Gastroesophageal sphincter (tissue), 4 donors: ENCODE results near the gene CFP. TPM values are rescaled to one million over a fixed set of nuclear protein-coding genes. Genes with fewer than 3 reads are reported as not detected.
A peak's percentile ranks its signal among the peaks of the same experiment; 100 is the strongest.

Experiments used
- ATAC-seq: fragments of 150-250 bp; one replicate; pipeline ENCODE4 v1.9.1; 2016; ENCODE audit warnings: mild to moderate bottlenecking, moderate library complexity
- H3K27ac ChIP-seq, 4 donors: fragments of 200-600 bp; sonication (generic) in 3 of 4; 1 replicate in 3 of 4; 2 replicates in 1 of 4; pipeline ENCODE4 v1.5.1; 2016 to 2019
- H3K27me3 ChIP-seq: fragments of 200-600 bp; sonication (generic); one replicate; pipeline ENCODE4 v1.5.1; 2019
- H3K36me3 ChIP-seq, 2 donors: fragments of 200-600 bp; sonication (generic); one replicate each; pipeline ENCODE4 v1.5.1; 2019; ENCODE audit warnings: control low read depth in 1 of 2
- H3K4me1 ChIP-seq, 3 donors: fragments of 200-600 bp; sonication (generic); 1 replicate in 2 of 3; 2 replicates in 1 of 3; pipeline ENCODE4 v1.5.1; 2016 to 2019; ENCODE audit warnings: control low read depth in 2 of 3
- H3K4me3 ChIP-seq, 2 donors: fragments of 200-600 bp; sonication (generic); one replicate each; pipeline ENCODE4 v1.5.1; 2019; ENCODE audit warnings: mild to moderate bottlenecking in 1 of 2, moderate library complexity in 1 of 2
- H3K9me3 ChIP-seq, 3 donors: fragments of 200-600 bp; sonication (generic); one replicate each; pipeline ENCODE4 v1.5.1; 2017 to 2019; ENCODE audit warnings: control low read depth in 2 of 3
- CTCF ChIP-seq, 4 experiments: fragments of 200-600 bp in 2 of 4; fragments of 450-650 bp in 2 of 4; sonication (generic) in 1 of 4; IDR thresholded peaks; one replicate each; pipeline ENCODE4 v1.5.1; 2017 to 2019; ENCODE audit warnings: antibody characterized with exemption in 4 of 4, mild to moderate bottlenecking in 2 of 4, moderate library complexity in 2 of 4
- EP300 ChIP-seq: sonication (generic); formaldehyde crosslinking; IDR thresholded peaks from one replicate; pipeline ENCODE4 v1.6.1; 2017; ENCODE audit warnings: antibody characterized with exemption, mild to moderate bottlenecking
- POLR2A ChIP-seq, 2 donors: fragments of 450-650 bp; IDR thresholded peaks; one replicate each; pipeline ENCODE4 v1.6.1; 2017; ENCODE audit warnings: antibody characterized with exemption in 2 of 2, mild to moderate bottlenecking in 2 of 2, moderate library complexity in 1 of 2
- POLR2AphosphoS5 ChIP-seq: sonication (generic); formaldehyde crosslinking; IDR thresholded peaks from one replicate; pipeline ENCODE4 v1.6.1; 2017; ENCODE audit warnings: antibody characterized with exemption
- WGBS, 2 donors: methylation state at CpG; one replicate each; pipeline ENCODE4 v1.1.5; 2018; ENCODE audit warnings: low coverage in 1 of 2; 5-methylcytosine and 5-hydroxymethylcytosine counted together
- total RNA-seq, 4 donors: library from RNA; depleted of rRNA; stranded (reverse); fragments of >200 nt; gene quantifications; one replicate each; pipeline ENCODE4 v1.1.0, GENCODE V29; 2016

CFP gene
- total RNA-seq, 4 donors from 2014 or later: 0.78 to 18.4 (median 4.7) TPM

DNA sequence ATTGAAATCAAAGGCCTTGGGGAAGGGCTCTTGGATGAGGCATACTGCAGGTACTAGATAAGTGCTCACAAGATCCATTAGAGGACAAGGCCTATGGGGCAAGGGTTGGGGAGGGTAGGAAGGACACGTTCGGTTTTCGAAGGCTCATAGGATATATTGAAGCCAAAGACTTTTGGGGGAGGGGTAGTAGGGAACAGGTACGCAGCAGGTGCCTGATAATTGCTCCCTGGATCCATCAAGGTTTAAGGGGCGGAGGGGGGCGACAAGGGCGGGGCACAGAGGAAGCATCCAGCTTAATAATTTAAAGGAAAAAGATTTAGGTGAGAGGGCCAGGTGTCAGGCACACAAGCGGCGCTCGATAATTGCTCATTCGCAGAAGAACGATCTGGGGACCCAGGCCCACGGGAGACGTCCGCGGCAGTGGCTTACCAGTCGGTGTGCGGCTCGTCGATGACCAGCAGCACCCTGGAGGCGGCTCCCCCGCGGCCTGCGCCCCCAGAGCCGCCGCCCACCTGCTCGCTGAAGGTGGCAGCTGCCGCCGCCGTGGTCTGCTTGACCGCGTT is 10.7 kb downstream of the CFP start:
- H3K4me1 ChIP-seq: peaks cover 0 to 18% (median 0%) of the 10 kb centered on the region in 3 donors

DNA sequence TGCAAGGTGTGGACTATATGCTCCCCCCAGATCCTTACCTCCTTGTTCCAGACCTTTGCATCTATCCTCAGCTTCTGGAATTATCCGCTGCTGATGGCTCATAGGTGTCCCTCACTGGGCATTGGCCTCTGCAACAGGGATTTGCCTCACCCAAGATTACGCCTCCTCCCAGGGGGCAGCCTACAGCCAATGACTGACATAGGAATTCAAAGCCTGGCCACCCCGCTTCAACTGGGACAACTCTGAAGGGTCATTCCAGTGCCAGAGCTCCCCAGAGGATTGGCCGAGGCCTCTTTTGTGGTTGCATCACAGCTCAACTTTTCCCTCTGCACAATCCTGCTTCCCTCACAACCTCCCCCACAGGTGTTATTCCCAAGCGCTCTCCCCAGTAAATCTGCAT is 15.1 kb downstream of the CFP start:
- H3K36me3 ChIP-seq: no peaks in the 10 kb centered on the region
- peaks cover 6% of the 10 kb centered on the region for H3K27me3 ChIP-seq
- 71 to 100% methylated on average over 1 of the region's 5 CpGs for WGBS, 2 donors
- no peak for TF ChIP-seq EP300
- no peak for TF ChIP-seq POLR2A (IDR thresholded peaks at IDR 0.05)
- TF ChIP-seq CTCF (IDR thresholded peaks at IDR 0.05): no peak
- TF ChIP-seq POLR2AphosphoS5: no peak
- no peak overlapping the region for H3K4me3 ChIP-seq
- H3K27ac ChIP-seq: no peak overlapping the region
- H3K9me3 ChIP-seq: no peaks in the 10 kb centered on the region
- peaks cover 0 to 5% (median 0%) of the 10 kb centered on the region in 3 donors for H3K4me1 ChIP-seq
- no peak for ATAC-seq

More for the DNA sequence above, 10.7 kb downstream of the CFP start:
- TF ChIP-seq EP300 (no peak), CTCF (IDR thresholded peaks at IDR 0.05) (no peak), POLR2AphosphoS5 (no peak), POLR2A (IDR thresholded peaks at IDR 0.05) (no peak)
- WGBS, 2 donors: 49 to 72% methylated on average over 4 to 6 of the region's 32 CpGs
- no peak overlapping the region for H3K27ac ChIP-seq
- H3K36me3 ChIP-seq: no peaks in the 10 kb centered on the region
- no peak for ATAC-seq
- H3K27me3 ChIP-seq: peaks cover 13% of the 10 kb centered on the region
- H3K9me3 ChIP-seq: no peaks in the 10 kb centered on the region
- peak overlapping the region in 1 of 2 donors; percentile 39 for H3K4me3 ChIP-seq

DNA sequence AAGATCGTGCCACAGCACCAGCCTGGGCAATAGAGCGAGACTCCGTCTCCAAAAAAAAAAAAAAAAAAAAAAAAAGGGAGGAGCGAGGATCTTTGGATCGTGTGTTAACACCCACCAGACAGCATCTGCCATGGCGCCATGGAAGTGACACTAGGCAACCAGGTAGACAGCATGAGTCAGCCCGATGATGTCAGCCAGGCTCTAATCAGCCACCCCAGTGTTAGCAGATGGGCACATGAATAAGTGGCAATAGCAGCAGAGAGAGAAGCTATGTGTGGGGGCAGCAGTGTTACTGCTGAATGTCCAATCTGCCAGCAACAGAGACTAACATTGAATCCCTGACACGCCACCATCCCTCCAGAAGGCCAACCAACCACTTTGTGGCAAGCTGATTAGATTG is 16.6 kb downstream of the CFP start:
- Histone ChIP-seq H3K36me3 (no peaks in the 10 kb centered on the region), H3K4me3 (no peak overlapping the region), H3K4me1 (no peaks in the 10 kb centered on the region), H3K27ac (no peak overlapping the region), H3K9me3 (no peaks in the 10 kb centered on the region), H3K27me3 (no peaks in the 10 kb centered on the region)
- no peak for ATAC-seq
- no peak for TF ChIP-seq EP300
- TF ChIP-seq POLR2AphosphoS5: no peak
- no peak for TF ChIP-seq CTCF (IDR thresholded peaks at IDR 0.05)
- TF ChIP-seq POLR2A (IDR thresholded peaks at IDR 0.05): no peak
- WGBS, 2 donors: 71 to 80% methylated on average over 1 to 5 of the region's 8 CpGs

DNA sequence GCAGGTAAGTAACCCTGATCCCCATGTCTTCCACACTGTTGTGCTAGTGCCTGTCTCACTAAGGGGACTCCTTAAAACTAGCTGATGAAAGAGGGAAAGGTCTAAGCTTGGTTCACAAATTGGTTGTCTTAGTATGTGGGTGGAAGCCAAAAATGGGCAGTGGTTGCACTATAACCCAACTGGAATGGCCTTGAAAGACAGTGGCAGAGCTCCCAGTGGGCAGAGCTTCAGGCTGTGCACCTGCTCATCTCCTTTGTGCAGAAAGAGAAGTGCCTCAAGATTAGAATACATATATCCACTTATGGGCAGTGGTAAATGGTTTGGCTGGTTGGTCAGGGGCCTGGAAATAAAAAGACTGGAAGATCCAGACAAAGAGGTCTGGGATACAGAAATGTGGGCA is 17.3 kb downstream of the CFP start:
- Histone ChIP-seq H3K27ac (no peak overlapping the region), H3K9me3 (no peaks in the 10 kb centered on the region), H3K36me3 (no peaks in the 10 kb centered on the region), H3K4me3 (no peak overlapping the region), H3K4me1 (no peaks in the 10 kb centered on the region), H3K27me3 (no peaks in the 10 kb centered on the region)
- ATAC-seq: no peak
- no peak for TF ChIP-seq POLR2A (IDR thresholded peaks at IDR 0.05)
- no peak for TF ChIP-seq CTCF (IDR thresholded peaks at IDR 0.05)
- no peak for TF ChIP-seq POLR2AphosphoS5
- TF ChIP-seq EP300: no peak

- WGBS, 2 donors: no CpG with 5 or more reads among the region's 2 CpGs
These were observed 17.8 kb downstream of the CFP start for GRCh38 chrX:47611926-47612325.

More at GRCh38 chrX:47611926-47612325, 17.8 kb downstream of the CFP start:
- no peak for TF ChIP-seq EP300
- no peak for TF ChIP-seq CTCF (IDR thresholded peaks at IDR 0.05)
- TF ChIP-seq POLR2AphosphoS5: no peak
- TF ChIP-seq POLR2A (IDR thresholded peaks at IDR 0.05): no peak
- Histone ChIP-seq H3K36me3 (no peaks in the 10 kb centered on the region), H3K4me3 (no peak overlapping the region), H3K27ac (no peak overlapping the region), H3K27me3 (no peaks in the 10 kb centered on the region), H3K9me3 (no peaks in the 10 kb centered on the region), H3K4me1 (no peaks in the 10 kb centered on the region)
- ATAC-seq: no peak
